Testis (tissue), 2 donors: ENCODE results near the gene CCDC137.

Source experiments
- POLR2A ChIP-seq: fragments of 450-650 bp; IDR thresholded peaks from one replicate; pipeline ENCODE4 v1.6.1; 2017; ENCODE audit warnings: antibody characterized with exemption, mild to moderate bottlenecking, moderate library complexity
- TF ChIP-seq, protein P1 (sequence below), 3 experiments: fragments of 450-650 bp in 2 of 3; fragments of 200-600 bp in 1 of 3; sonication (generic) in 1 of 3; IDR thresholded peaks; one replicate each; pipeline ENCODE4 v1.5.1; 2016 to 2019; ENCODE audit warnings: antibody characterized with exemption in 3 of 3, mild to moderate bottlenecking in 2 of 3, moderate library complexity in 1 of 3

GRCh38 chr17:81715107-81715871 lies 48.8 kb downstream of the CCDC137 start:
- no peak for TF ChIP-seq POLR2A
- TF ChIP-seq, protein P1, sequence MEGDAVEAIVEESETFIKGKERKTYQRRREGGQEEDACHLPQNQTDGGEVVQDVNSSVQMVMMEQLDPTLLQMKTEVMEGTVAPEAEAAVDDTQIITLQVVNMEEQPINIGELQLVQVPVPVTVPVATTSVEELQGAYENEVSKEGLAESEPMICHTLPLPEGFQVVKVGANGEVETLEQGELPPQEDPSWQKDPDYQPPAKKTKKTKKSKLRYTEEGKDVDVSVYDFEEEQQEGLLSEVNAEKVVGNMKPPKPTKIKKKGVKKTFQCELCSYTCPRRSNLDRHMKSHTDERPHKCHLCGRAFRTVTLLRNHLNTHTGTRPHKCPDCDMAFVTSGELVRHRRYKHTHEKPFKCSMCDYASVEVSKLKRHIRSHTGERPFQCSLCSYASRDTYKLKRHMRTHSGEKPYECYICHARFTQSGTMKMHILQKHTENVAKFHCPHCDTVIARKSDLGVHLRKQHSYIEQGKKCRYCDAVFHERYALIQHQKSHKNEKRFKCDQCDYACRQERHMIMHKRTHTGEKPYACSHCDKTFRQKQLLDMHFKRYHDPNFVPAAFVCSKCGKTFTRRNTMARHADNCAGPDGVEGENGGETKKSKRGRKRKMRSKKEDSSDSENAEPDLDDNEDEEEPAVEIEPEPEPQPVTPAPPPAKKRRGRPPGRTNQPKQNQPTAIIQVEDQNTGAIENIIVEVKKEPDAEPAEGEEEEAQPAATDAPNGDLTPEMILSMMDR (IDR thresholded peaks at IDR 0.05) = no peak
